ENCODE data around the gene PABPN1L.

GRCh38 chr16:88838566-88838965, 27.9 kb downstream of the PABPN1L start:
- TF ChIP-seq POLR2AphosphoS5 (IDR thresholded peaks at IDR 0.05; ENCODE audit: insufficient read depth in 1 of 2, low read depth in 1 of 2), result no peak
- TF ChIP-seq POLR2A (IDR thresholded peaks at IDR 0.05), result no peak
- no peak for TF ChIP-seq CTCF (IDR thresholded peaks at IDR 0.05)

Data from vagina (tissue), 2 donors.